ENCODE data around the gene DMD. TPM values are rescaled to one million over a fixed set of nuclear protein-coding genes. Genes with fewer than 3 reads are reported as not detected.

DMD gene
- polyA plus RNA-seq, 3 donors, result 0.23 TPM; not detected in 2

GRCh38 chrX:31355206-31355955 is 1856.0 kb downstream of the DMD start:
- Histone ChIP-seq H3K27ac (ENCODE audit: low read depth in 1 of 2, low read length in 2 of 2) (no peak overlapping the region), H3K27me3 (ENCODE audit: control insufficient read depth in 2 of 2, insufficient read depth in 2 of 2, low read length in 2 of 2) (no peaks in the 10 kb centered on the region), H4K20me1 (ENCODE audit: insufficient read depth, low read length) (no peaks in the 10 kb centered on the region), H3K4me2 (replicated peaks; ENCODE audit: extremely low read depth, low read length, poor library complexity, severe bottlenecking) (no peak overlapping the region), H2AFZ (ENCODE audit: insufficient read depth, low read depth, low read length, poor library complexity, severe bottlenecking) (no peak overlapping the region), H3K9me3 (replicated peaks in 1 of 2; ENCODE audit: control insufficient read depth in 1 of 2, insufficient read depth in 1 of 2, low read length in 2 of 2) (no peaks in the 10 kb centered on the region), H3K9ac (ENCODE audit: insufficient read depth, low read length, poor library complexity, severe bottlenecking) (no peak overlapping the region), H3K79me2 (ENCODE audit: insufficient read depth, low read length) (no peaks in the 10 kb centered on the region), H3K4me3 (replicated peaks in 1 of 3; ENCODE audit: low read depth in 2 of 3, low read length in 3 of 3) (no peak overlapping the region), H3K4me1 (ENCODE audit: control insufficient read depth in 1 of 2, insufficient read depth in 2 of 2, low read length in 2 of 2) (no peaks in the 10 kb centered on the region), H3K36me3 (replicated peaks in 1 of 2; ENCODE audit: control insufficient read depth in 1 of 2, insufficient read depth in 2 of 2, low read length in 2 of 2) (no peaks in the 10 kb centered on the region)
- no peaks in the 10 kb centered on the region for H3K4me1 Mint-ChIP-seq
- intact Hi-C loops (cut with micrococcal nuclease), result no loop called here
- DNase-seq, result no peak
- TF ChIP-seq, protein P1, sequence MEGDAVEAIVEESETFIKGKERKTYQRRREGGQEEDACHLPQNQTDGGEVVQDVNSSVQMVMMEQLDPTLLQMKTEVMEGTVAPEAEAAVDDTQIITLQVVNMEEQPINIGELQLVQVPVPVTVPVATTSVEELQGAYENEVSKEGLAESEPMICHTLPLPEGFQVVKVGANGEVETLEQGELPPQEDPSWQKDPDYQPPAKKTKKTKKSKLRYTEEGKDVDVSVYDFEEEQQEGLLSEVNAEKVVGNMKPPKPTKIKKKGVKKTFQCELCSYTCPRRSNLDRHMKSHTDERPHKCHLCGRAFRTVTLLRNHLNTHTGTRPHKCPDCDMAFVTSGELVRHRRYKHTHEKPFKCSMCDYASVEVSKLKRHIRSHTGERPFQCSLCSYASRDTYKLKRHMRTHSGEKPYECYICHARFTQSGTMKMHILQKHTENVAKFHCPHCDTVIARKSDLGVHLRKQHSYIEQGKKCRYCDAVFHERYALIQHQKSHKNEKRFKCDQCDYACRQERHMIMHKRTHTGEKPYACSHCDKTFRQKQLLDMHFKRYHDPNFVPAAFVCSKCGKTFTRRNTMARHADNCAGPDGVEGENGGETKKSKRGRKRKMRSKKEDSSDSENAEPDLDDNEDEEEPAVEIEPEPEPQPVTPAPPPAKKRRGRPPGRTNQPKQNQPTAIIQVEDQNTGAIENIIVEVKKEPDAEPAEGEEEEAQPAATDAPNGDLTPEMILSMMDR (IDR thresholded peaks at IDR 0.05), result no peak
- H3K27me3 Mint-ChIP-seq (ENCODE audit: low read depth in 3 of 3), result peaks cover 0 to 4% (median 0%) of the 10 kb centered on the region in 3 donors
- H3K4me3 Mint-ChIP-seq, result no peak overlapping the region
- no CpG with 5 or more reads among the region's 6 CpGs for WGBS (ENCODE audit: insufficient coverage)
- H3K9me3 Mint-ChIP-seq, result peaks cover 0 to 3% (median 0%) of the 10 kb centered on the region in 7 donors
- H3K36me3 Mint-ChIP-seq, result no peaks in the 10 kb centered on the region
- H3K27ac Mint-ChIP-seq, result no peak overlapping the region

DNA sequence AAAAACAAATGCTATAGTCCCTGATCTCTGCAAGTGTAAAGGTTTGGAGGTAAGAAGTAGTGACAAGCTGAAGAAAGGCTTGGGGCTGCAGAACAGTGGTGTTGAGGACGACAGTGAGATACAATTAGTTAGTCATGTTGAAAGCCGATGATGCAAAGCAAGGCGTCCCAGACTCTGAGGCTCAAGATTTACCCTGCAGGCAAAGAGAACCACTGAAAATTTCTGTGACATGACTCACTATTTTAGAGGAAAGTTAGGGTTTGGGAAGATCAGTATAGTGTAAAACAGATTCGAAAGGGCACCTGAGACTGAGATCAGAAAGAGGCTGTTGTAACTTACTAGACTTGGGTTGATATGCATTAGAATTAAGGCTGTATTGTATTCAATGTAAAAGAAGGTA is 1858.3 kb downstream of the DMD start:
- H4K20me1 ChIP-seq (ENCODE audit: insufficient read depth, low read length), result no peaks in the 10 kb centered on the region
- no peaks in the 10 kb centered on the region for H3K79me2 ChIP-seq (ENCODE audit: insufficient read depth, low read length)
- no peaks in the 10 kb centered on the region for H3K27me3 ChIP-seq (ENCODE audit: control insufficient read depth in 2 of 2, insufficient read depth in 2 of 2, low read length in 2 of 2)
- intact Hi-C loops (cut with micrococcal nuclease), result no loop called here
- Mint-ChIP-seq H3K4me1 (no peaks in the 10 kb centered on the region), H3K9me3 (peaks cover 0 to 3% (median 0%) of the 10 kb centered on the region in 7 donors), H3K27ac (no peak overlapping the region), H3K36me3 (no peaks in the 10 kb centered on the region), H3K27me3 (ENCODE audit: low read depth in 3 of 3) (peaks cover 0 to 6% (median 0%) of the 10 kb centered on the region in 3 donors), H3K4me3 (no peak overlapping the region)
- no peaks in the 10 kb centered on the region for H3K4me1 ChIP-seq (ENCODE audit: control insufficient read depth in 1 of 2, insufficient read depth in 2 of 2, low read length in 2 of 2)
- no peak overlapping the region for H3K4me3 ChIP-seq (replicated peaks in 1 of 3; ENCODE audit: low read depth in 2 of 3, low read length in 3 of 3)
- no peaks in the 10 kb centered on the region for H3K9me3 ChIP-seq (replicated peaks in 1 of 2; ENCODE audit: control insufficient read depth in 1 of 2, insufficient read depth in 1 of 2, low read length in 2 of 2)
- H3K27ac ChIP-seq (ENCODE audit: low read depth in 1 of 2, low read length in 2 of 2), result no peak overlapping the region
- no peak overlapping the region for H3K4me2 ChIP-seq (replicated peaks; ENCODE audit: extremely low read depth, low read length, poor library complexity, severe bottlenecking)
- no peak overlapping the region for H2AFZ ChIP-seq (ENCODE audit: insufficient read depth, low read depth, low read length, poor library complexity, severe bottlenecking)
- H3K9ac ChIP-seq (ENCODE audit: insufficient read depth, low read length, poor library complexity, severe bottlenecking), result no peak overlapping the region
- TF ChIP-seq, protein P1 (IDR thresholded peaks at IDR 0.05), result no peak
- H3K36me3 ChIP-seq (replicated peaks in 1 of 2; ENCODE audit: control insufficient read depth in 1 of 2, insufficient read depth in 2 of 2, low read length in 2 of 2), result no peaks in the 10 kb centered on the region
- 90% methylated on average over 2 of the region's 4 CpGs for WGBS (ENCODE audit: insufficient coverage)
- DNase-seq, result no peak

All from CD14-positive monocyte (primary cell).